Measurements from ENCODE around the gene SFXN3. TPM values are rescaled to one million over a fixed set of nuclear protein-coding genes. Genes with fewer than 3 reads are reported as not detected.

The SFXN3 gene
- total and polyA plus RNA-seq, 2 of the 8 experiments (the other 6 are each of a cell fraction or from before 2014, with no cell fraction given): 2.6 to 2.8 TPM

DNA sequence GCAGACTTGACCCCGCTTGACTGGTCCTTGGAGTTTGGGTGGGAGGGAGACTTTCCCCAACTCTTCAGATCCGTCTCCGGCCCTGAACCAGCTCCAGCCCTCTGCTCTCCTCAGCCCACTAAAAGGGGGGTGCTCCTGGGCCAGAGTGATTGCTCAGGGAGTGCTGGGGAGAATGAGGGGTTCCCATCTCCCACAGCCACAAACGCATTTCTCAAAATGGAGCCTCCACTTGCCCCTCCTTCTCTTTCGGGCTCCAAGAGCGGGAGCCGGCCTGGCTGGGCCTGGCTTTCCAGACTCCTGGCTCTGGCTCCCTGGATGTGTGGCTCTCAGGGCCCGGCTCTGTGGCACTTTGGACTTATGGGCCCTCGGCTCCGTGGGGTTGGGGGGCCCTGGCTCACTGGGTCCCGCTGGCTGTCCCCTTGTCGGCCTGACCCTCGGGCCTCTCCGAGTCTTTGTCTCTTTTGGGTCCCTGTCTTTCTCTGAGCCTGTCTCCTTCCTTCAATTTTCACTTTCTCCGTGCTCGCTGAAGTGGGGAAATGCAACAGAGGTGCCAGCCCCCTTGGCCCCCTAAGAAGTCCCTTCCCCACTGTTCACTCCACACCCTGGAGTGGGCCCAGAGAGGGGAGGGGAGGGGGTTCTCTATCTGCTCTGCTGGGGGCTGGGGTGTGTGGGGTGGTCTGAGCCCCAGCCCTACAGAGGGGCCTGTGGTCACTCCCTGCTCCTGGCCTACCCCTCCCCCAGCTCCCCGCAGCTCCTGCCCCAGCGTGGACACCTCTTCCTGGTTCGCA, 30.7 kb upstream of the SFXN3 start (continued):
- TF ChIP-seq, protein P1, sequence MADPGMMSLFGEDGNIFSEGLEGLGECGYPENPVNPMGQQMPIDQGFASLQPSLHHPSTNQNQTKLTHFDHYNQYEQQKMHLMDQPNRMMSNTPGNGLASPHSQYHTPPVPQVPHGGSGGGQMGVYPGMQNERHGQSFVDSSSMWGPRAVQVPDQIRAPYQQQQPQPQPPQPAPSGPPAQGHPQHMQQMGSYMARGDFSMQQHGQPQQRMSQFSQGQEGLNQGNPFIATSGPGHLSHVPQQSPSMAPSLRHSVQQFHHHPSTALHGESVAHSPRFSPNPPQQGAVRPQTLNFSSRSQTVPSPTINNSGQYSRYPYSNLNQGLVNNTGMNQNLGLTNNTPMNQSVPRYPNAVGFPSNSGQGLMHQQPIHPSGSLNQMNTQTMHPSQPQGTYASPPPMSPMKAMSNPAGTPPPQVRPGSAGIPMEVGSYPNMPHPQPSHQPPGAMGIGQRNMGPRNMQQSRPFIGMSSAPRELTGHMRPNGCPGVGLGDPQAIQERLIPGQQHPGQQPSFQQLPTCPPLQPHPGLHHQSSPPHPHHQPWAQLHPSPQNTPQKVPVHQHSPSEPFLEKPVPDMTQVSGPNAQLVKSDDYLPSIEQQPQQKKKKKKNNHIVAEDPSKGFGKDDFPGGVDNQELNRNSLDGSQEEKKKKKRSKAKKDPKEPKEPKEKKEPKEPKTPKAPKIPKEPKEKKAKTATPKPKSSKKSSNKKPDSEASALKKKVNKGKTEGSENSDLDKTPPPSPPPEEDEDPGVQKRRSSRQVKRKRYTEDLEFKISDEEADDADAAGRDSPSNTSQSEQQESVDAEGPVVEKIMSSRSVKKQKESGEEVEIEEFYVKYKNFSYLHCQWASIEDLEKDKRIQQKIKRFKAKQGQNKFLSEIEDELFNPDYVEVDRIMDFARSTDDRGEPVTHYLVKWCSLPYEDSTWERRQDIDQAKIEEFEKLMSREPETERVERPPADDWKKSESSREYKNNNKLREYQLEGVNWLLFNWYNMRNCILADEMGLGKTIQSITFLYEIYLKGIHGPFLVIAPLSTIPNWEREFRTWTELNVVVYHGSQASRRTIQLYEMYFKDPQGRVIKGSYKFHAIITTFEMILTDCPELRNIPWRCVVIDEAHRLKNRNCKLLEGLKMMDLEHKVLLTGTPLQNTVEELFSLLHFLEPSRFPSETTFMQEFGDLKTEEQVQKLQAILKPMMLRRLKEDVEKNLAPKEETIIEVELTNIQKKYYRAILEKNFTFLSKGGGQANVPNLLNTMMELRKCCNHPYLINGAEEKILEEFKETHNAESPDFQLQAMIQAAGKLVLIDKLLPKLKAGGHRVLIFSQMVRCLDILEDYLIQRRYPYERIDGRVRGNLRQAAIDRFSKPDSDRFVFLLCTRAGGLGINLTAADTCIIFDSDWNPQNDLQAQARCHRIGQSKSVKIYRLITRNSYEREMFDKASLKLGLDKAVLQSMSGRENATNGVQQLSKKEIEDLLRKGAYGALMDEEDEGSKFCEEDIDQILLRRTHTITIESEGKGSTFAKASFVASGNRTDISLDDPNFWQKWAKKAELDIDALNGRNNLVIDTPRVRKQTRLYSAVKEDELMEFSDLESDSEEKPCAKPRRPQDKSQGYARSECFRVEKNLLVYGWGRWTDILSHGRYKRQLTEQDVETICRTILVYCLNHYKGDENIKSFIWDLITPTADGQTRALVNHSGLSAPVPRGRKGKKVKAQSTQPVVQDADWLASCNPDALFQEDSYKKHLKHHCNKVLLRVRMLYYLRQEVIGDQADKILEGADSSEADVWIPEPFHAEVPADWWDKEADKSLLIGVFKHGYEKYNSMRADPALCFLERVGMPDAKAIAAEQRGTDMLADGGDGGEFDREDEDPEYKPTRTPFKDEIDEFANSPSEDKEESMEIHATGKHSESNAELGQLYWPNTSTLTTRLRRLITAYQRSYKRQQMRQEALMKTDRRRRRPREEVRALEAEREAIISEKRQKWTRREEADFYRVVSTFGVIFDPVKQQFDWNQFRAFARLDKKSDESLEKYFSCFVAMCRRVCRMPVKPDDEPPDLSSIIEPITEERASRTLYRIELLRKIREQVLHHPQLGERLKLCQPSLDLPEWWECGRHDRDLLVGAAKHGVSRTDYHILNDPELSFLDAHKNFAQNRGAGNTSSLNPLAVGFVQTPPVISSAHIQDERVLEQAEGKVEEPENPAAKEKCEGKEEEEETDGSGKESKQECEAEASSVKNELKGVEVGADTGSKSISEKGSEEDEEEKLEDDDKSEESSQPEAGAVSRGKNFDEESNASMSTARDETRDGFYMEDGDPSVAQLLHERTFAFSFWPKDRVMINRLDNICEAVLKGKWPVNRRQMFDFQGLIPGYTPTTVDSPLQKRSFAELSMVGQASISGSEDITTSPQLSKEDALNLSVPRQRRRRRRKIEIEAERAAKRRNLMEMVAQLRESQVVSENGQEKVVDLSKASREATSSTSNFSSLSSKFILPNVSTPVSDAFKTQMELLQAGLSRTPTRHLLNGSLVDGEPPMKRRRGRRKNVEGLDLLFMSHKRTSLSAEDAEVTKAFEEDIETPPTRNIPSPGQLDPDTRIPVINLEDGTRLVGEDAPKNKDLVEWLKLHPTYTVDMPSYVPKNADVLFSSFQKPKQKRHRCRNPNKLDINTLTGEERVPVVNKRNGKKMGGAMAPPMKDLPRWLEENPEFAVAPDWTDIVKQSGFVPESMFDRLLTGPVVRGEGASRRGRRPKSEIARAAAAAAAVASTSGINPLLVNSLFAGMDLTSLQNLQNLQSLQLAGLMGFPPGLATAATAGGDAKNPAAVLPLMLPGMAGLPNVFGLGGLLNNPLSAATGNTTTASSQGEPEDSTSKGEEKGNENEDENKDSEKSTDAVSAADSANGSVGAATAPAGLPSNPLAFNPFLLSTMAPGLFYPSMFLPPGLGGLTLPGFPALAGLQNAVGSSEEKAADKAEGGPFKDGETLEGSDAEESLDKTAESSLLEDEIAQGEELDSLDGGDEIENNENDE (IDR thresholded peaks at IDR 0.05; ENCODE audit: insufficient replicate concordance, low read length): no peak
- TF ChIP-seq YY1 (IDR thresholded peaks at IDR 0.05; ENCODE audit: low read depth, low read length) (peak; percentile 66), BACH1 (IDR thresholded peaks at IDR 0.05; ENCODE audit: low read length) (no peak), TAF1 (IDR thresholded peaks at IDR 0.05; ENCODE audit: low read depth, low read length) (peak; percentile 63), SP2 (IDR thresholded peaks at IDR 0.05; ENCODE audit: low read length) (no peak), NRF1 (IDR thresholded peaks at IDR 0.05; ENCODE audit: low read depth, low read length) (no peak), ZNF274 (IDR thresholded peaks at IDR 0.05; ENCODE audit: borderline replicate concordance, extremely low read depth, low read length) (no peak), CHD1 (IDR thresholded peaks at IDR 0.05; ENCODE audit: low read depth, low read length) (no peak), RXRA (IDR thresholded peaks at IDR 0.05; ENCODE audit: insufficient read depth, low read depth, low read length) (no peak), SIRT6 (IDR thresholded peaks at IDR 0.05; ENCODE audit: low read length) (no peak), EGR1 (IDR thresholded peaks at IDR 0.05; ENCODE audit: borderline replicate concordance, low read depth, low read length) (no peak), BRCA1 (IDR thresholded peaks at IDR 0.05; ENCODE audit: low read depth, low read length) (no peak)

Measured in H1 (cell line).